HL-60 (cell line): ENCODE data around the gene TUBB2A.

Experiments used
- CTCF ChIP-seq: IDR thresholded peaks from one replicate; pipeline ENCODE4 v1.5.1; 2011; ENCODE audit warnings: low read length, control low read depth, inconsistent platforms; ENCODE audit not compliant: insufficient read depth
- GABPA ChIP-seq: IDR thresholded peaks from 2 replicates; pipeline ENCODE4 v1.6.1; 2012; ENCODE audit warnings: low read depth
- POLR2AphosphoS5 ChIP-seq: IDR thresholded peaks from 2 replicates; pipeline ENCODE4 v1.6.1; 2012; ENCODE audit warnings: low read depth
- REST ChIP-seq: IDR thresholded peaks from 2 replicates; pipeline ENCODE4 v1.6.1; 2012; ENCODE audit warnings: low read depth; ENCODE audit not compliant: insufficient replicate concordance
- SPI1 ChIP-seq: IDR thresholded peaks from 2 replicates; pipeline ENCODE4 v1.6.1; 2012; ENCODE audit warnings: low read depth, mild to moderate bottlenecking, borderline replicate concordance

- TF ChIP-seq CTCF: no peak
- no peak for TF ChIP-seq REST
- no peak for TF ChIP-seq POLR2AphosphoS5
- no peak for TF ChIP-seq GABPA
- TF ChIP-seq SPI1: no peak
These were observed 32.7 kb downstream of the TUBB2A start for GRCh38 chr6:3124667-3125066.
